Neural crest cell (in vitro differentiated cells): ENCODE results near the gene RAB8B. TPM values are rescaled to one million over a fixed set of nuclear protein-coding genes. Genes with fewer than 3 reads are reported as not detected.
A peak's percentile ranks its signal among the peaks of the same experiment; 100 is the strongest.

Experiments
- DNase-seq: peaks from one replicate; pipeline ENCODE4 v3.0.0; 2021; ENCODE audit warnings: low read depth, mixed read lengths, low spot score
- H3K27ac Mint-ChIP-seq: one replicate; pipeline ENCODE4 v1.8.0; 2021; ENCODE audit warnings: mild to moderate bottlenecking, mixed read lengths; ENCODE audit not compliant: unreplicated experiment
- H3K27me3 Mint-ChIP-seq: 2 replicates; pipeline ENCODE4 v1.8.0; 2021; ENCODE audit warnings: low read depth, mild to moderate bottlenecking, mixed read lengths
- H3K36me3 Mint-ChIP-seq: 2 replicates; pipeline ENCODE4 v1.8.0; 2021; ENCODE audit warnings: low read depth, mild to moderate bottlenecking, mixed read lengths
- H3K4me1 Mint-ChIP-seq: 2 replicates; pipeline ENCODE4 v1.8.0; 2021; ENCODE audit warnings: mixed read lengths
- H3K4me3 Mint-ChIP-seq: one replicate; pipeline ENCODE4 v1.8.0; 2021; ENCODE audit warnings: mild to moderate bottlenecking, mixed read lengths
- H3K9me3 Mint-ChIP-seq: 2 replicates; pipeline ENCODE4 v1.8.0; 2021; ENCODE audit warnings: mixed read lengths
- CTCF ChIP-seq: fragments of 200-600 bp; sonication (generic); conservative IDR thresholded peaks from 2 replicates; pipeline ENCODE4 v1.5.0; 2021; ENCODE audit warnings: antibody characterized with exemption, mild to moderate bottlenecking
- total RNA-seq: library from RNA; stranded (reverse); gene quantifications from 2 replicates; pipeline ENCODE4 v1.2.1, GENCODE V29; 2021

Gene RAB8B
- total RNA-seq, 1 donor from 2014 or later, result 51.0 TPM

- Mint-ChIP-seq H3K9me3 (no peaks in the 10 kb centered on the region), H3K27ac (no peak overlapping the region), H3K4me3 (no peak overlapping the region), H3K36me3 (no peaks in the 10 kb centered on the region), H3K4me1 (peaks cover 17% of the 10 kb centered on the region), H3K27me3 (no peaks in the 10 kb centered on the region)
- TF ChIP-seq CTCF, result no peak
- DNase-seq, result no peak
These were observed 34.1 kb downstream of the RAB8B start for GRCh38 chr15:63223463-63223862.

- TF ChIP-seq CTCF, result no peak
- Mint-ChIP-seq H3K4me1 (peaks cover 23% of the 10 kb centered on the region), H3K9me3 (no peaks in the 10 kb centered on the region), H3K27me3 (no peaks in the 10 kb centered on the region), H3K36me3 (no peaks in the 10 kb centered on the region), H3K4me3 (no peak overlapping the region), H3K27ac (no peak overlapping the region)
- no peak for DNase-seq
These were observed 36.0 kb downstream of the RAB8B start for GRCh38 chr15:63225381-63225780.

GRCh38 chr15:63226155-63226883 is 36.9 kb downstream of the RAB8B start:
- Mint-ChIP-seq H3K4me1 (peaks cover 24% of the 10 kb centered on the region), H3K4me3 (no peak overlapping the region), H3K9me3 (no peaks in the 10 kb centered on the region), H3K27ac (no peak overlapping the region), H3K36me3 (no peaks in the 10 kb centered on the region), H3K27me3 (no peaks in the 10 kb centered on the region)
- DNase-seq, result no peak
- TF ChIP-seq CTCF, result no peak

- Mint-ChIP-seq H3K36me3 (no peaks in the 10 kb centered on the region), H3K4me3 (no peak overlapping the region), H3K27me3 (no peaks in the 10 kb centered on the region), H3K27ac (peak overlapping the region; percentile 14), H3K4me1 (peaks cover 31% of the 10 kb centered on the region), H3K9me3 (no peaks in the 10 kb centered on the region)
- no peak for TF ChIP-seq CTCF
- DNase-seq, result no peak
These were observed 37.6 kb downstream of the RAB8B start for GRCh38 chr15:63226966-63227401.

- Mint-ChIP-seq H3K4me1 (peaks cover 36% of the 10 kb centered on the region), H3K27me3 (no peaks in the 10 kb centered on the region), H3K9me3 (no peaks in the 10 kb centered on the region), H3K36me3 (no peaks in the 10 kb centered on the region), H3K27ac (peak overlapping the region; percentile 86), H3K4me3 (no peak overlapping the region)
- DNase-seq, result no peak
- no peak for TF ChIP-seq CTCF
These were observed 38.3 kb downstream of the RAB8B start for GRCh38 chr15:63227689-63228088.
